HG03066 (cell line): Measurements from ENCODE around the gene HOXB5.

ENCODE experiments used
- ATAC-seq: cut with Tn5 transposase; IDR thresholded peaks from one replicate; pipeline ENCODE4 v1.9.1; 2021; ENCODE audit warnings: low read depth; ENCODE audit not compliant: unreplicated experiment

The HOXB5 gene

GRCh38 chr17:48564188-48565021 is 29.2 kb downstream of the HOXB5 start:
- ATAC-seq = no peak

GRCh38 chr17:48563867-48564187 is 29.8 kb downstream of the HOXB5 start:
- ATAC-seq = no peak

- no peak for ATAC-seq
Observed at GRCh38 chr17:48563385-48563838, 30.2 kb downstream of the HOXB5 start.

GRCh38 chr17:48562934-48563333 is 30.6 kb downstream of the HOXB5 start:
- ATAC-seq = no peak

GRCh38 chr17:48561884-48562810 is 31.4 kb downstream of the HOXB5 start:
- ATAC-seq = no peak

- no peak for ATAC-seq
Observed at GRCh38 chr17:48559840-48560817, 33.5 kb downstream of the HOXB5 start.

- no peak for ATAC-seq
Observed at GRCh38 chr17:48559122-48559839, 34.3 kb downstream of the HOXB5 start.

- ATAC-seq = no peak
Observed at GRCh38 chr17:48558831-48559121, 34.8 kb downstream of the HOXB5 start.

- ATAC-seq = no peak
Observed at GRCh38 chr17:48558057-48558830, 35.3 kb downstream of the HOXB5 start.

GRCh38 chr17:48556576-48557401 is 36.8 kb downstream of the HOXB5 start:
- ATAC-seq = no peak

- no peak for ATAC-seq
Observed at GRCh38 chr17:48556229-48556575, 37.4 kb downstream of the HOXB5 start.

GRCh38 chr17:48555258-48556228 is 38.0 kb downstream of the HOXB5 start:
- ATAC-seq = no peak

- no peak for ATAC-seq
Observed at GRCh38 chr17:48554412-48555257, 38.9 kb downstream of the HOXB5 start.

GRCh38 chr17:48553826-48554225 is 39.8 kb downstream of the HOXB5 start:
- ATAC-seq = no peak

- no peak for ATAC-seq
Observed at GRCh38 chr17:48553190-48553547, 40.4 kb downstream of the HOXB5 start.

- no peak for ATAC-seq
Observed at GRCh38 chr17:48552466-48553189, 41.0 kb downstream of the HOXB5 start.
